M059J (cell line): ENCODE measurements around the gene ENGASE. TPM values are rescaled to one million over a fixed set of nuclear protein-coding genes. Genes with fewer than 3 reads are reported as not detected.

Experiments used
- DNase-seq: peaks from one replicate; pipeline ENCODE4 v3.0.0-alpha.2; 2012; ENCODE audit warnings: low read depth
- total RNA-seq: library from RNA; depleted of rRNA; stranded (reverse); fragments of >200 nt; shearing (Covaris generic); gene quantifications from 2 replicates; pipeline ENCODE4 v1.2.3, GENCODE V29; 2014

ENGASE gene
- total RNA-seq, 1 experiment from 2014 or later, result 5.0 TPM

GRCh38 chr17:79039171-79039570 lies 35.5 kb upstream of the ENGASE start:
- no peak for DNase-seq

GRCh38 chr17:79039886-79040285 lies 34.7 kb upstream of the ENGASE start:
- DNase-seq, result no peak

GRCh38 chr17:79041041-79041570 lies 33.5 kb upstream of the ENGASE start:
- DNase-seq, result no peak

- DNase-seq, result peak; percentile 50
Measured at GRCh38 chr17:79041723-79042420, 32.8 kb upstream of the ENGASE start.

- peak; percentile 67 for DNase-seq
Measured at GRCh38 chr17:79042421-79043190, 32.0 kb upstream of the ENGASE start.

GRCh38 chr17:79043191-79043930 lies 31.3 kb upstream of the ENGASE start:
- no peak for DNase-seq

- DNase-seq, result no peak
Measured at GRCh38 chr17:79043931-79044320, 30.7 kb upstream of the ENGASE start.

GRCh38 chr17:79044462-79044861 lies 30.2 kb upstream of the ENGASE start:
- no peak for DNase-seq

- DNase-seq, result no peak
Measured at GRCh38 chr17:79045001-79045729, 29.5 kb upstream of the ENGASE start.

GRCh38 chr17:79045842-79046196 lies 28.8 kb upstream of the ENGASE start:
- peak; percentile 60 for DNase-seq

GRCh38 chr17:79046197-79046915 lies 28.3 kb upstream of the ENGASE start:
- no peak for DNase-seq

- DNase-seq, result no peak
Measured at GRCh38 chr17:79046916-79047280, 27.7 kb upstream of the ENGASE start.

- DNase-seq, result no peak
Measured at GRCh38 chr17:79047291-79047920, 27.2 kb upstream of the ENGASE start.

- no peak for DNase-seq
Measured at GRCh38 chr17:79047923-79048825, 26.4 kb upstream of the ENGASE start.

- DNase-seq, result no peak
Measured at GRCh38 chr17:79048826-79049755, 25.5 kb upstream of the ENGASE start.

GRCh38 chr17:79049821-79050220 lies 24.8 kb upstream of the ENGASE start:
- DNase-seq, result no peak

- no peak for DNase-seq
Measured at GRCh38 chr17:79050551-79050950, 24.1 kb upstream of the ENGASE start.

GRCh38 chr17:79051306-79051705 lies 23.3 kb upstream of the ENGASE start:
- no peak for DNase-seq
